Endothelial cell of umbilical vein (primary cell): ENCODE results near the gene RPH3AL. TPM values are rescaled to one million over a fixed set of nuclear protein-coding genes. Genes with fewer than 3 reads are reported as not detected.

ENCODE experiments used
- BruUV-seq: library from RNA; stranded (reverse); fragments of 400-500 nt; replicated peaks from 2 replicates; lab custom pipeline; 2021; lab: Mats Ljungman, UMichigan
- CTCF ChIA-PET: fragments of 300-600, 350-600 bp; sonication (Branson Sonifier 250); formaldehyde crosslinking; loops from one replicate; lab custom pipeline; 2021; ENCODE audit warnings: antibody characterized with exemption, inconsistent platforms; lab: Charles Lee
- POLR2A ChIA-PET: fragments of 300-600, 350-600 bp; sonication (Branson Sonifier 250); formaldehyde crosslinking; loops from one replicate; lab custom pipeline; 2021; ENCODE audit warnings: antibody characterized with exemption, inconsistent platforms; lab: Charles Lee
- DNase-seq: peaks from one replicate; pipeline ENCODE4 v3.0.0-alpha.2; 2011; ENCODE audit warnings: low read depth, low spot score
- FAIRE-seq: peaks from 2 replicates; lab custom pipeline; 2011; peaks lifted over from hg19 to GRCh38; lab: Jason Lieb, UNC
- H2AFZ ChIP-seq: 2 replicates; pipeline ENCODE4 v1.6.0; 2012; ENCODE audit warnings: low read depth, low read length, control low read depth, inconsistent platforms
- H3K27ac ChIP-seq: 2 replicates; pipeline ENCODE4 v1.5.1; 2011; ENCODE audit warnings: low read depth, mild to moderate bottlenecking, control low read depth, low read length, moderate library complexity; ENCODE audit not compliant: insufficient read depth
- H3K27me3 ChIP-seq, 2 experiments: 2 replicates each; pipeline versions ENCODE4 v1.6.0 to v1.6.1; 2011; ENCODE audit warnings: low read length in 2 of 2, mixed read lengths in 1 of 2; ENCODE audit not compliant: control insufficient read depth in 2 of 2, insufficient read depth in 2 of 2
- H3K36me3 ChIP-seq, 2 experiments: 2 replicates in 1 of 2; 3 replicates in 1 of 2; pipeline ENCODE4 v1.5.1; 2011; ENCODE audit warnings: low read length in 2 of 2, mild to moderate bottlenecking in 1 of 2, moderate library complexity in 1 of 2; ENCODE audit not compliant: control insufficient read depth in 2 of 2, insufficient read depth in 2 of 2; ENCODE audit errors: extremely low read depth in 1 of 2
- H3K4me1 ChIP-seq: 3 replicates; pipeline ENCODE4 v1.5.1; 2011; ENCODE audit warnings: mild to moderate bottlenecking, low read length; ENCODE audit not compliant: control insufficient read depth, insufficient read depth; ENCODE audit errors: extremely low read depth
- H3K4me2 ChIP-seq: 2 replicates; pipeline ENCODE4 v1.6.1; 2011; ENCODE audit warnings: low read length, control low read depth, mixed read lengths; ENCODE audit not compliant: insufficient read depth
- H3K4me3 ChIP-seq, 3 experiments: fragments of 200-600 bp in 1 of 3; sonication (generic), shearing (Covaris generic) in 1 of 3; replicated peaks in 1 of 3; 2 replicates each; pipeline ENCODE4 v1.5.1; 2011 to 2016; ENCODE audit warnings: control low read depth in 3 of 3, low read length in 3 of 3, mild to moderate bottlenecking in 2 of 3, inconsistent platforms in 1 of 3, low read depth in 1 of 3, moderate library complexity in 1 of 3; ENCODE audit not compliant: insufficient read depth in 1 of 3
- H3K79me2 ChIP-seq: 2 replicates; pipeline ENCODE4 v1.6.0; 2012; ENCODE audit warnings: low read length, inconsistent platforms; ENCODE audit not compliant: control insufficient read depth, insufficient read depth
- H3K9ac ChIP-seq: replicated peaks from 2 replicates; pipeline ENCODE3; 2011; ENCODE audit warnings: low read length, control low read depth; ENCODE audit not compliant: insufficient read depth; ENCODE audit errors: extremely low read depth
- H3K9me1 ChIP-seq: replicated peaks from 3 replicates; pipeline ENCODE4 v1.6.0; 2011; ENCODE audit warnings: mild to moderate bottlenecking, low read length; ENCODE audit not compliant: control insufficient read depth, insufficient read depth; ENCODE audit errors: extremely low read depth
- H3K9me3 ChIP-seq: replicated peaks from 2 replicates; pipeline ENCODE4 v1.5.1; 2012; ENCODE audit warnings: low read length, inconsistent platforms; ENCODE audit not compliant: control insufficient read depth, insufficient read depth
- H4K20me1 ChIP-seq: replicated peaks from 2 replicates; pipeline ENCODE3; 2011; ENCODE audit warnings: mild to moderate bottlenecking, low read length; ENCODE audit not compliant: control insufficient read depth, insufficient read depth; ENCODE audit errors: extremely low read depth
- EZH2 ChIP-seq: IDR thresholded peaks from 2 replicates; pipeline ENCODE4 v1.6.1; 2012; ENCODE audit warnings: borderline replicate concordance, low read depth, mild to moderate bottlenecking, moderate library complexity, low read length, inconsistent platforms; ENCODE audit not compliant: severe bottlenecking
- FOS ChIP-seq: IDR thresholded peaks from 2 replicates; pipeline ENCODE4 v1.6.1; 2011; ENCODE audit warnings: mild to moderate bottlenecking, low read length, moderate library complexity, borderline replicate concordance; ENCODE audit not compliant: insufficient read depth
- GATA2 ChIP-seq: IDR thresholded peaks from 2 replicates; pipeline ENCODE4 v1.7.0; 2011; ENCODE audit warnings: low read depth, mild to moderate bottlenecking, moderate library complexity, mixed read lengths, low read length; ENCODE audit not compliant: insufficient read length, insufficient read depth
- JUN ChIP-seq: IDR thresholded peaks from 2 replicates; pipeline ENCODE4 v1.6.1; 2011; ENCODE audit warnings: borderline replicate concordance, low read depth; ENCODE audit not compliant: insufficient read length, insufficient read depth
- MYC ChIP-seq: IDR thresholded peaks from one replicate; pipeline ENCODE4 v1.6.1; 2011; ENCODE audit warnings: mild to moderate bottlenecking, low read depth, low read length
- POLR2A ChIP-seq: IDR thresholded peaks from 2 replicates; pipeline ENCODE4 v1.6.1; 2012; ENCODE audit warnings: low read depth, mild to moderate bottlenecking, control low read depth, low read length
- POLR2AphosphoS5 ChIP-seq: IDR thresholded peaks from 2 replicates; pipeline ENCODE4 v1.6.1; 2012; ENCODE audit warnings: low read depth, mild to moderate bottlenecking, control low read depth, low read length, moderate library complexity; ENCODE audit not compliant: insufficient read depth
- dilution Hi-C: fragments of 300-500 bp; cut with MboI; formaldehyde crosslinking; loops from one replicate; pipeline ENCODE4 v1.15.0; 2019; ENCODE audit warnings: low sequenced_read_pairs; ENCODE audit not compliant: extremely low pct_ligation_motif_present
- intact Hi-C: fragments of 100-400 bp; cut with micrococcal nuclease; formaldehyde crosslinking; loops from one replicate; pipeline ENCODE4 v1.10.0; 2022
- polyA plus RNA-seq, 4 experiments: library from polyadenylated mRNA; depleted of rRNA in 3 of 4; stranded (reverse) in 3 of 4; unstranded in 1 of 4; fragments of >200 nt; gene quantifications; 2 replicates each; pipeline versions ENCODE4 v1.2.1 to v1.2.3, GENCODE V29; 2011 to 2012; ENCODE audit warnings: missing spikeins in 1 of 4
- total RNA-seq: library from RNA; stranded (reverse); gene quantifications from 2 replicates; pipeline ENCODE4 v1.2.3, GENCODE V29; 2021
- TF ChIP-seq, protein P1 (sequence below), 2 donors: IDR thresholded peaks; 1 replicate in 1 of 2; 2 replicates in 1 of 2; pipeline ENCODE4 v1.5.1; 2011; ENCODE audit warnings: low read length in 2 of 2, mild to moderate bottlenecking in 2 of 2, moderate library complexity in 2 of 2, control low read depth in 1 of 2, inconsistent platforms in 1 of 2, low read depth in 1 of 2; ENCODE audit not compliant: insufficient read depth in 1 of 2; ENCODE audit errors: extremely low read depth in 1 of 2
- TF ChIP-seq, protein P2 (sequence below): IDR thresholded peaks from 2 replicates; pipeline ENCODE4 v1.6.1; 2011; ENCODE audit not compliant: insufficient read depth, insufficient read length

The RPH3AL gene
- total and polyA plus RNA-seq, 2 donors (not counting 3 experiments of a cell fraction or from before 2014, with no cell fraction given), result 4.1 to 7.0 TPM

DNA sequence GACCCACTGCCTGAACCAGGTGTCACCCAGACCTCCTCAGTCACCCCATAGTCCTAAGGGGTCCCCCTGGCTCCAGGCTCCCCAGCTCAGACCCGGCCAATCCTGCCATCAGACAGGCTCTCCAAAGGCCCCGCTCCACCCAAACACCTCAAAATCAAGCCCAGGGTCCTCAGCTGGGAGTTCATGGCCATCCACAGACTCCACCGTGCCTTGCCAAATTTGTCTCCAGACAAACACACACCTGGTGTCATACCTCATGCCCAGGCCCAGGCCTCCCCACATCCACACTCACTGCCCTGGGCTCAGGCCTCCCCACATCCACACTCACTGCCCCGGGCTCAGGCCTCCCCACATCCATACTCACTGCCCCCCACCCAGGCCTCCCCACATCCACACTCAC, 12.5 kb downstream of the RPH3AL start:
- Histone ChIP-seq H2AFZ (no peak overlapping the region), H3K9me1 (no peaks in the 10 kb centered on the region), H3K4me2 (no peak overlapping the region), H3K9me3 (no peaks in the 10 kb centered on the region), H3K4me1 (no peaks in the 10 kb centered on the region), H3K27ac (no peak overlapping the region), H3K79me2 (no peaks in the 10 kb centered on the region), H3K36me3 (no peaks in the 10 kb centered on the region), H3K9ac (no peak overlapping the region), H3K4me3 (no peak overlapping the region), H3K27me3 (no peaks in the 10 kb centered on the region), H4K20me1 (no peaks in the 10 kb centered on the region)
- intact Hi-C loops (no loop called here), dilution Hi-C loops (no loop called here)
- DNase-seq (no peak), FAIRE-seq (no peak)
- ChIA-PET CTCF (interaction anchor here (0.7 kb wide), 1 partner anchor 138 kb away, joined by 3 read pairs; no protein-coding TSS in a partner anchor), POLR2A (no interaction called here)
- BruUV-seq, result no TSS peak
- TF ChIP-seq JUN, result no peak

DNA sequence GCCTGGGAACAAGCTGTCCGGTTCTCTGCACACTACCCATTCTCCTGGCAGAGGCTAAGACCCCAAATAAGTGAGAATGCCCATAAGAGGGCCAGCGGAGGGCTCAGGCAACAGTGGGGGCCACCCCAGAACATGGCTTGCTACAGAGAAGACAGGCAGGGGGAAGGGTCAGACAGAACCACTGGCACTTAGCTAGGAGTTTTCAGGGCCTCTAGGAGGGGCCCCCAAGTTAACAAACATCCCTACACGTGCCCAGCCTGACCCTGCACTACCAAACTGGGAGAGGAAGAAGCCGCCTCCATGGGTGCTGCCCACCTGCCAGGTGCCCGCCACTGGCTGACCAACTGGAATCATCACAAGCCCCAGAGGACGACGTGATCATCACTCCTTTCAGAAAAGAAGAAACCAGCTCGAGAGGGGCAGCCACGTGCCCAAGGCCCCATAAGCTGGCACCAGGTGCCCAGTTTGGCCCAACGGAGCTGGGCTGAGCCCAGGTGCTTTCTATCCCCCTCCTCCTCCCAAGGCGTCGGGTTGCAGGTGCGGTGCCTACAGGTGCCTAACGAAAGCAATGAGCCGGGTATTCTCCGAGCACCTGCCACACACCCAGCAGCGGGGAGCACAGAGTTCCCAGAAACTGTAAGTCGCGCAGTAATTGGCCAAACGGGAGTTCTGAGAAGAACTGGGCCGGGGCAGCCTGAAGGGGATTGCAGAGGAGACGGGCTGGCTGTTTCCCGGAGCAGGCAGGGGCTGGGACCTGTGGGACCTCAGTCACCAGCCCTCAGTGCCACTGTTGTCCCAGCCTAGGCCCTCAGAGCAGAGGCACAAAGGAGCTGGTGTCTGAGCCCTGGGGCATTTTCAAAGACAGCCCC, 13.2 kb downstream of the RPH3AL start:
- no peak for DNase-seq
- H3K9ac ChIP-seq, result no peak overlapping the region
- POLR2A ChIA-PET, result no interaction called here
- H3K79me2 ChIP-seq, result no peaks in the 10 kb centered on the region
- no peak overlapping the region for H3K4me2 ChIP-seq
- no peaks in the 10 kb centered on the region for H3K27me3 ChIP-seq
- CTCF ChIA-PET, result interaction anchor here (0.7 to 1.8 kb wide), 2 partner anchors 11 to 137 kb away, joined by 3 to 4 read pairs; no protein-coding TSS in a partner anchor
- H3K9me1 ChIP-seq, result no peaks in the 10 kb centered on the region
- intact Hi-C loops (no loop called here), dilution Hi-C loops (no loop called here)
- H3K4me1 ChIP-seq, result no peaks in the 10 kb centered on the region
- H4K20me1 ChIP-seq, result no peaks in the 10 kb centered on the region
- no peak for FAIRE-seq
- no TSS peak for BruUV-seq
- H3K36me3 ChIP-seq, result no peaks in the 10 kb centered on the region
- TF ChIP-seq GATA2 (no peak), JUN (no peak), FOS (no peak), MYC (no peak), EZH2 (no peak), POLR2A (no peak), POLR2AphosphoS5 (no peak)
- TF ChIP-seq, protein P1, sequence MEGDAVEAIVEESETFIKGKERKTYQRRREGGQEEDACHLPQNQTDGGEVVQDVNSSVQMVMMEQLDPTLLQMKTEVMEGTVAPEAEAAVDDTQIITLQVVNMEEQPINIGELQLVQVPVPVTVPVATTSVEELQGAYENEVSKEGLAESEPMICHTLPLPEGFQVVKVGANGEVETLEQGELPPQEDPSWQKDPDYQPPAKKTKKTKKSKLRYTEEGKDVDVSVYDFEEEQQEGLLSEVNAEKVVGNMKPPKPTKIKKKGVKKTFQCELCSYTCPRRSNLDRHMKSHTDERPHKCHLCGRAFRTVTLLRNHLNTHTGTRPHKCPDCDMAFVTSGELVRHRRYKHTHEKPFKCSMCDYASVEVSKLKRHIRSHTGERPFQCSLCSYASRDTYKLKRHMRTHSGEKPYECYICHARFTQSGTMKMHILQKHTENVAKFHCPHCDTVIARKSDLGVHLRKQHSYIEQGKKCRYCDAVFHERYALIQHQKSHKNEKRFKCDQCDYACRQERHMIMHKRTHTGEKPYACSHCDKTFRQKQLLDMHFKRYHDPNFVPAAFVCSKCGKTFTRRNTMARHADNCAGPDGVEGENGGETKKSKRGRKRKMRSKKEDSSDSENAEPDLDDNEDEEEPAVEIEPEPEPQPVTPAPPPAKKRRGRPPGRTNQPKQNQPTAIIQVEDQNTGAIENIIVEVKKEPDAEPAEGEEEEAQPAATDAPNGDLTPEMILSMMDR (IDR thresholded peaks at IDR 0.05; ENCODE audit: extremely low read depth in 1 of 2, insufficient read depth in 1 of 2, low read depth in 1 of 2, low read length in 2 of 2), result no peak
- TF ChIP-seq, protein P2, sequence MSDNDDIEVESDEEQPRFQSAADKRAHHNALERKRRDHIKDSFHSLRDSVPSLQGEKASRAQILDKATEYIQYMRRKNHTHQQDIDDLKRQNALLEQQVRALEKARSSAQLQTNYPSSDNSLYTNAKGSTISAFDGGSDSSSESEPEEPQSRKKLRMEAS, result no peak
- H3K9me3 ChIP-seq, result no peaks in the 10 kb centered on the region
- no peak overlapping the region for H3K27ac ChIP-seq
- no peak overlapping the region for H3K4me3 ChIP-seq
- no peak overlapping the region for H2AFZ ChIP-seq
